GM10248 (cell line): Measurements from ENCODE around the gene LNX2.
A peak's percentile ranks its signal among the peaks of the same experiment; 100 is the strongest.

ENCODE experiments used
- CTCF ChIA-PET: fragments of 300-600 bp; sonication (Branson Sonifier 250); formaldehyde crosslinking; extraction: SDS; loops from one replicate; lab custom pipeline; 2021; ENCODE audit warnings: antibody characterized with exemption; lab: Yijun Ruan, JAX
- POLR2A ChIA-PET: fragments of 350-650 bp; sonication (Branson Sonifier 250); formaldehyde crosslinking; extraction: SDS; loops from one replicate; lab custom pipeline; 2020; ENCODE audit warnings: antibody characterized with exemption; lab: Yijun Ruan, JAX
- DNase-seq: peaks from one replicate; pipeline ENCODE4 v3.0.0; 2012; ENCODE audit errors: extremely low spot score
- TF ChIP-seq, protein P1 (sequence below): IDR thresholded peaks from 2 replicates; pipeline ENCODE4 v1.5.1; 2012; ENCODE audit warnings: mild to moderate bottlenecking, low read depth; ENCODE audit errors: extremely low read depth, missing control alignments, control extremely low read depth

Gene LNX2

DNA sequence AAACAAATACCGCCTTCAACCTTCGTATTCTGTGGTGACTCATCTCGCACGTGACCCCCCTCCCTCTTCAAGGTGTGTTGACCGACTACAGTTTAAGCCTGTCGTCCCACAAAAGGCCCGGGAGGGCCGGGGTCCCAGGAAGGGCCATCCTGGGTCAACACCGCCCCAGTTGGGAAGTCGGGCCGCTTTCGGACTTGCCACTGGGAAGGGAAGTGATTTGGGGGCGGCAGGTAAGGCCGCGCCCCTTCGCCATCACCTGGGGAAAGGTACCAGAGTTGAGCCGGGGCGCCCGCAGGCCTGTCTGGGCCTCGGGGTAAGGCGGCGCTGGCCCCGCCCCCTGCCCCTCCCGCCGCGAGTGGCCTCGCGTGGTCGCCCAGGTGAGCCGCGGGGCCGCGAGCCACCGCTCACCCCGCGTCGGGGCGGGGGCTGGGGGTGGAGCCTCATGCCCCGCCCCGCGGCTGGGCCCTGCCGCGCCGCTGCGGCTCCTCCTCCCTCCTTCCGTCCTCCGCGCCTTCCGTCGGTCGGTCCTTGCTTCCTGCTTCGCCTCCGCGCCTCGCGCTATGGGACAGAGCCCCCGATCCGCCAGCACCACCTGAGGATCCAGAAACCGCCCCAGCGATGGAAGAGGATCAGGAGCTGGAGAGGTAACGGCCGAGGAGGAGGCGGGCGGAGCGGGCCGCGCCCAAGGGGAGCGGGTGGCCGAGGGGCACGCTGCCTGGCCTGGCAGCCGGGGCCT is 1.2 kb upstream of the LNX2 start, which contains the start of gene POLR1D:
Gene POLR1D, plus strand, starts transcription at position 527 of the 736 bp plus-strand sequence. Its CDS starts 92 bp downstream, at position 619.
- TF ChIP-seq, protein P1, sequence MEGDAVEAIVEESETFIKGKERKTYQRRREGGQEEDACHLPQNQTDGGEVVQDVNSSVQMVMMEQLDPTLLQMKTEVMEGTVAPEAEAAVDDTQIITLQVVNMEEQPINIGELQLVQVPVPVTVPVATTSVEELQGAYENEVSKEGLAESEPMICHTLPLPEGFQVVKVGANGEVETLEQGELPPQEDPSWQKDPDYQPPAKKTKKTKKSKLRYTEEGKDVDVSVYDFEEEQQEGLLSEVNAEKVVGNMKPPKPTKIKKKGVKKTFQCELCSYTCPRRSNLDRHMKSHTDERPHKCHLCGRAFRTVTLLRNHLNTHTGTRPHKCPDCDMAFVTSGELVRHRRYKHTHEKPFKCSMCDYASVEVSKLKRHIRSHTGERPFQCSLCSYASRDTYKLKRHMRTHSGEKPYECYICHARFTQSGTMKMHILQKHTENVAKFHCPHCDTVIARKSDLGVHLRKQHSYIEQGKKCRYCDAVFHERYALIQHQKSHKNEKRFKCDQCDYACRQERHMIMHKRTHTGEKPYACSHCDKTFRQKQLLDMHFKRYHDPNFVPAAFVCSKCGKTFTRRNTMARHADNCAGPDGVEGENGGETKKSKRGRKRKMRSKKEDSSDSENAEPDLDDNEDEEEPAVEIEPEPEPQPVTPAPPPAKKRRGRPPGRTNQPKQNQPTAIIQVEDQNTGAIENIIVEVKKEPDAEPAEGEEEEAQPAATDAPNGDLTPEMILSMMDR, result no peak
- CTCF ChIA-PET, result interaction anchor here (0.8 to 2.7 kb wide), 6 partner anchors 13 to 26 kb away, joined by 3 to 10 read pairs (median 4); no protein-coding TSS in a partner anchor
- peak; percentile 93 for DNase-seq
- POLR2A ChIA-PET, result no interaction called here

DNA sequence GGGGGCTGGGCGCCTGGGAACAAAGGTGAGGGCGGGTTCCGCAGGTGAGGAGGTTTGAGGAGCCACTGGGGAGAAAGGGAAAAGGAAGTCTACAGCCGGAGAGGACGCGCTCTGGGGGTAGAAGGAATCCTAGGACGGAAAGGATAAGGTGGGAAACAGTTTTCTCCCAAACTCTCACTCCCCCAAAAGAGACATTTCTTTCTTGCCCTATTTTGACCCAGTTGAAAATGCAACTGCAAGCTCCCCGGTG is 712 bp upstream of the LNX2 start:
- ChIA-PET CTCF (interaction anchor here (1.0 to 2.7 kb wide), 11 partner anchors 10 to 205 kb away, joined by 3 to 10 read pairs (median 3); no protein-coding TSS in a partner anchor), POLR2A (no interaction called here)
- no peak for DNase-seq
- TF ChIP-seq, protein P1, result no peak

DNA sequence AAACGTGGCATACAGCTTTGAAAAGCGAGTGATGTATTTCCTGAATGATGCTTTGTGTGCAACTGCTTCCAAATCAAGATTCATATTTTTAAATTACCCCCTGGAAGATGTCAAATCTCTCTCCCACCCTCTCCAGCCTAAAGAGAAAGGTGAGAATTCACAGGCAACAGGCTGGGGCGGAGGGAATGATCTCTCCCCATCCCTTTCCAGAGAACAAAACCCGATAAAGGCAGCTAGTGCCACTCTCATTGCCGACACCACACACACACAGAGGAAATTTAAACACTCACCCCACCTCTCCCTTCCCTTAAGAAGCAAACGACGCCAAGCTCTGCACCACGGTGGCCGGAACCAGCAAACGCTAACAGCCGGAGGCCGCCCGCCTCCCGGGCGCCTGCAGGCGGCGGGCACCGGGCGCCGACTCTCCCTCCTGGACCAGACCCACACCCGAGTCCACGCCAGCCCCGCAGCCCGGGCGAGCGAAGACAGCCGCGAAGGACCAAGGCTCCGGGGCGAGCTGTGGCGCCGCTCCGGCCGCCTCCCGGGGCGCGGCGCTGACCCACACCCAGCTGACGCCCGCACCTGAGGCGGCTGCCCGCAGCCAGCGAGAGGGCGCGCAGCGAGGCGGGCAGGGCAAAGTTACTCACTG is 477 bp downstream of the LNX2 start:
- POLR2A ChIA-PET, result no interaction called here
- TF ChIP-seq, protein P1, result peak; percentile 8
- peak; percentile 58 for DNase-seq
- CTCF ChIA-PET, result interaction anchor here (1.0 to 2.7 kb wide), 15 partner anchors 8 to 1435 kb away, joined by 3 to 10 read pairs (median 3); no protein-coding TSS in a partner anchor

DNA sequence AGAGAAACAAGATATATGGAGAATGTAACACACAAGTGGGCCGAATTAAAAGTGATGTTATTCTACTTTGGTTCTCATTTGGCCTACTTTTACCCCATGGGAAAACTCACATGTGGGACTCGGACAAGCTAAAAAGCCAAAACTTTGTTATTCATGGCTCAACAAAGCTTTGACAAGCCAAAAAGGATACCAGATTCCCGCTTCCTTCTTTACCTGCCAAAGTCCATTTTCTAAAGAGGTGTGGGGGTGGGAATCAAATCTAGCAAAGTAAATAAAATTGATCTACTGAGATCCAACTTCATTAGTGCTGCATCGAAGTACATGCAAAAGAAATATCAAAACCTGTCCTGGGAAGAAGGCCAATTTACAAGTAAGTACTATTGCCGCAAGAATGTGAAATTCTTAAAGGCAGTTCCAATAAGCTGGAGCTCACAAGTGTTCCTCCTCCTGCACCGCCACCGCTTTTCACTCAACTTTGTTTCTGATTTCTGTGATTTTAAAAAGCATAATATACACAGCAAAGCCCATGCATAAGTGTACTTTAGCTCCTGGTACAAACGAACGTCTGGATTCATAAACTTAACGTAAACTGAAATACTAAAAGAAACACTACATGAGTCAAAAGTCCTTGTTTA is 1.1 kb downstream of the LNX2 start:
- TF ChIP-seq, protein P1, result no peak
- POLR2A ChIA-PET, result no interaction called here
- CTCF ChIA-PET, result interaction anchor here (1.2 to 2.7 kb wide), 7 partner anchors 9 to 1434 kb away, joined by 3 to 10 read pairs (median 4); no protein-coding TSS in a partner anchor
- no peak for DNase-seq

DNA sequence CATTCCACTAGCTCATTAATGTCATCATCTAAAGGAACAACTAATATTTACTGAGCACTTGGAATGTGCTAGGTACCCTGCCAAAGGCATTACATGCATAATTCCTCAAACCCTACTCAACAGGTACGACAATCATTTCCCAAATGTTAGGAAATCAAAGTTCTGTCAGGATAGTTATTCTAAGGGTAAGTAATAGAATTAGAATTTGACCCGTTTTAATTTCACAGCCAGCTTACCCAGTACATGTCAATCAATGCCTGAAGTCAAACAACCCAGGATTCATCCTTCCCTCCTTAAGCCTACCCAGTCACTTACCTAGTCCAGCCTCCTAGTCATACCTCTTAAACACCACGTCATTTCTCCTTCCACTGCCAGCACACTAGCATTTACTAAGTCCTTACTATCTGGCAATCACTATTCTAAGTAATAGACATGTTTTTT is 2.4 kb downstream of the LNX2 start:
- TF ChIP-seq, protein P1, result no peak
- POLR2A ChIA-PET, result no interaction called here
- CTCF ChIA-PET, result interaction anchor here (1.7 kb wide), 1 partner anchor 144 kb away, joined by 3 read pairs; no protein-coding TSS in a partner anchor
- no peak for DNase-seq

DNA sequence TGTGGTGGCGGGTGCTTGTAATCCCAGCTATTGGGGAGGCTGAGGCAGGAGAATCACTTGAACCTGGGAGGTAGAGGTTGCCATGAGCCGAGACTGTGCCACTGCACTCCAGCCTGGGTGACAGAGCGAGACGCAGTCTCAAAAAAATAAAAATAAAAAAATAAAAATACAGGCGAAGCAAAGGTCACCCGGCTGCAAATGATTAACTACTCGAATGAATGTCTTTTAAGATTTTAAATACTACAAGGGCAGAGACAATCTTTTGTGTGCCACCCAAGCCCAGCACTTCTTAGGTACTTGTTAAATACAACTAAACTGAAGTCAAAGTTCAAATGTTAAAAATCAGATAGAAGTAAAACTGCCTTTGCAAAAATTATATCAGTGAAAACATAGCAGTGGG is 6.7 kb downstream of the LNX2 start:
- ChIA-PET POLR2A (no interaction called here), CTCF (interaction anchor here (1.3 kb wide), 1 partner anchor 12 kb away, joined by 5 read pairs; no protein-coding TSS in a partner anchor)
- no peak for DNase-seq
- TF ChIP-seq, protein P1, result no peak
